H1 (cell line): ENCODE results near the gene AP5S1.

Experiments
- EP300 ChIP-seq, 2 experiments: IDR thresholded peaks; 1 replicate in 1 of 2; 2 replicates in 1 of 2; pipeline ENCODE4 v1.6.1; 2011 to 2012; ENCODE audit warnings: low read depth in 2 of 2, low read length in 2 of 2, mild to moderate bottlenecking in 2 of 2, borderline replicate concordance in 1 of 2, inconsistent platforms in 1 of 2, moderate library complexity in 1 of 2
- POLR2A ChIP-seq, 2 experiments: IDR thresholded peaks; 1 replicate in 1 of 2; 2 replicates in 1 of 2; pipeline ENCODE4 v1.6.1; 2011; ENCODE audit warnings: low read depth in 2 of 2, low read length in 2 of 2, mild to moderate bottlenecking in 2 of 2; ENCODE audit errors: control extremely low read depth in 1 of 2
- RAD21 ChIP-seq, 2 experiments: IDR thresholded peaks in 1 of 2; conservative IDR thresholded peaks in 1 of 2; 2 replicates each; pipeline ENCODE4 v1.6.1; 2011; ENCODE audit warnings: low read depth in 2 of 2, low read length in 2 of 2, improper control_type of control experiment in 1 of 2, inconsistent platforms in 1 of 2, mild to moderate bottlenecking in 1 of 2, moderate library complexity in 1 of 2
- SIX5 ChIP-seq: IDR thresholded peaks from 2 replicates; pipeline ENCODE4 v1.6.1; 2011; ENCODE audit warnings: mild to moderate bottlenecking, low read depth, low read length
- SP4 ChIP-seq: IDR thresholded peaks from 2 replicates; pipeline ENCODE4 v1.6.1; 2012; ENCODE audit warnings: low read length, inconsistent platforms
- TF ChIP-seq, protein P1 (sequence below): IDR thresholded peaks from 2 replicates; pipeline ENCODE4 v1.6.1; 2012; ENCODE audit warnings: inconsistent platforms

DNA sequence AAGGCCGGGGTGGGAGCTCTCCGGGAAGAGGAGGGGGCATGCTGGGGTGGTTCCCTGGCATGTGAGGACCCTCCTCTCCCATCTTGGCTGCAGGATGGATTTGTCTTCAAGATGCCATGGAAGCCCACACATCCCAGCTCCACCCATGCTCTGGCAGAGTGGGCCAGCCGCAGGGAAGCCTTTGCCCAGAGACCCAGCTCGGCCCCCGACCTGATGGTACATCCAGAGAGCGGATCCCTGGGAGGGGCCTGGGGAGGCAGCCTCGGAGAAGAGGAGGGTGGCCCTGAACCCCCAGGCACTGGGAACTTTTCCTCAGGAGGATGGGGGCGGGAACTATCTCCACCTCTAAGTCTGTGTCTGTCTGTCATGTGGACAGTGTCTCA, 19.5 kb upstream of the AP5S1 start:
- TF ChIP-seq, protein P1, sequence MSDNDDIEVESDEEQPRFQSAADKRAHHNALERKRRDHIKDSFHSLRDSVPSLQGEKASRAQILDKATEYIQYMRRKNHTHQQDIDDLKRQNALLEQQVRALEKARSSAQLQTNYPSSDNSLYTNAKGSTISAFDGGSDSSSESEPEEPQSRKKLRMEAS: no peak
- no peak for TF ChIP-seq SP4
- TF ChIP-seq EP300 (IDR thresholded peaks at IDR 0.05; ENCODE audit: borderline replicate concordance in 1 of 2, low read depth in 2 of 2, low read length in 2 of 2): no peak
- TF ChIP-seq POLR2A (IDR thresholded peaks at IDR 0.05; ENCODE audit: control extremely low read depth in 1 of 2, low read depth in 2 of 2, low read length in 2 of 2): no peak
- no peak for TF ChIP-seq SIX5
- TF ChIP-seq RAD21 (IDR thresholded peaks at IDR 0.05 in 1 of 2, conservative IDR thresholded peaks at IDR 0.05 in 1 of 2; ENCODE audit: low read depth in 2 of 2, low read length in 2 of 2): no peak
